WTC11 (cell line): ENCODE results near the gene WNT16.

Experiments
- HMGXB4 ChIP-seq: sonication (generic); formaldehyde crosslinking; IDR thresholded peaks from 2 replicates; pipeline ENCODE4 v1.8.1; 2023; ENCODE audit warnings: mild to moderate bottlenecking, moderate library complexity, missing genetic modification reagents
- MXD4 ChIP-seq: fragments of 250-450 bp; sonication (Bioruptor Pico); IDR thresholded peaks from 2 replicates; pipeline ENCODE4 v1.8.0; 2021; ENCODE audit warnings: mild to moderate bottlenecking, moderate library complexity, borderline replicate concordance
- SMAD3 ChIP-seq: sonication (generic); formaldehyde crosslinking; IDR thresholded peaks from 2 replicates; pipeline ENCODE4 v1.8.0; 2022; ENCODE audit warnings: missing genetic modification reagents, mild to moderate bottlenecking, borderline replicate concordance
- SMAD4 ChIP-seq: sonication (generic); formaldehyde crosslinking; IDR thresholded peaks from 2 replicates; pipeline ENCODE4 v1.8.0; 2022; ENCODE audit warnings: mild to moderate bottlenecking, missing genetic modification reagents
- SP1 ChIP-seq: sonication (generic); formaldehyde crosslinking; conservative IDR thresholded peaks from 2 replicates; pipeline ENCODE4 v1.8.1; 2022; ENCODE audit warnings: missing genetic modification reagents
- ZNF425 ChIP-seq: fragments of 250-450 bp; sonication (Bioruptor Pico); conservative IDR thresholded peaks from 2 replicates; pipeline ENCODE4 v1.9.0; 2021; ENCODE audit warnings: mild to moderate bottlenecking
- TF ChIP-seq, protein P1 (sequence below): fragments of 200-600 bp; IDR thresholded peaks from 2 replicates; pipeline ENCODE4 v1.8.0; 2022; ENCODE audit warnings: antibody characterized with exemption

GRCh38 chr7:121337398-121337797 lies 8.6 kb downstream of the WNT16 start:
- TF ChIP-seq, protein P1, sequence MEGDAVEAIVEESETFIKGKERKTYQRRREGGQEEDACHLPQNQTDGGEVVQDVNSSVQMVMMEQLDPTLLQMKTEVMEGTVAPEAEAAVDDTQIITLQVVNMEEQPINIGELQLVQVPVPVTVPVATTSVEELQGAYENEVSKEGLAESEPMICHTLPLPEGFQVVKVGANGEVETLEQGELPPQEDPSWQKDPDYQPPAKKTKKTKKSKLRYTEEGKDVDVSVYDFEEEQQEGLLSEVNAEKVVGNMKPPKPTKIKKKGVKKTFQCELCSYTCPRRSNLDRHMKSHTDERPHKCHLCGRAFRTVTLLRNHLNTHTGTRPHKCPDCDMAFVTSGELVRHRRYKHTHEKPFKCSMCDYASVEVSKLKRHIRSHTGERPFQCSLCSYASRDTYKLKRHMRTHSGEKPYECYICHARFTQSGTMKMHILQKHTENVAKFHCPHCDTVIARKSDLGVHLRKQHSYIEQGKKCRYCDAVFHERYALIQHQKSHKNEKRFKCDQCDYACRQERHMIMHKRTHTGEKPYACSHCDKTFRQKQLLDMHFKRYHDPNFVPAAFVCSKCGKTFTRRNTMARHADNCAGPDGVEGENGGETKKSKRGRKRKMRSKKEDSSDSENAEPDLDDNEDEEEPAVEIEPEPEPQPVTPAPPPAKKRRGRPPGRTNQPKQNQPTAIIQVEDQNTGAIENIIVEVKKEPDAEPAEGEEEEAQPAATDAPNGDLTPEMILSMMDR, result no peak
- TF ChIP-seq HMGXB4 (CRISPR knock-in tag) (no peak), MXD4 (no peak), SMAD4 (CRISPR knock-in tag) (no peak), SMAD3 (CRISPR knock-in tag) (no peak), SP1 (CRISPR knock-in tag) (no peak), ZNF425 (CRISPR knock-in tag) (no peak)
